ENCODE data around the gene TMEM53. TPM values are rescaled to one million over a fixed set of nuclear protein-coding genes. Genes with fewer than 3 reads are reported as not detected.

Gene TMEM53
- total RNA-seq, 1 experiment from 2014 or later = 6.2 TPM

- Histone ChIP-seq H4K8ac (replicated peaks; ENCODE audit: insufficient read length, low read depth, low read length) (no peak overlapping the region), H3K9me3 (ENCODE audit: control insufficient read depth, low read depth, low read length) (no peaks in the 10 kb centered on the region), H4K20me1 (ENCODE audit: control insufficient read depth, insufficient read depth, insufficient read length) (no peaks in the 10 kb centered on the region), H2AFZ (ENCODE audit: low read length) (no peak overlapping the region), H3K56ac (ENCODE audit: insufficient read length, low read depth, low read length) (no peak overlapping the region), H3K27ac (ENCODE audit: insufficient read length, low read depth, low read length) (no peak overlapping the region), H3K4ac (ENCODE audit: low read depth, low read length) (no peak overlapping the region), H4K91ac (ENCODE audit: insufficient read length, low read depth, low read length) (no peak overlapping the region), H3K4me2 (ENCODE audit: insufficient read depth, insufficient read length, low read length) (no peak overlapping the region), H3K18ac (ENCODE audit: insufficient read length, low read depth, low read length) (no peak overlapping the region), H2BK20ac (ENCODE audit: low read depth, low read length, poor library complexity, severe bottlenecking) (no peak overlapping the region), H3K4me1 (ENCODE audit: insufficient read depth, low read length) (no peaks in the 10 kb centered on the region), H2AK5ac (ENCODE audit: insufficient read length, low read length) (no peak overlapping the region), H3K79me1 (ENCODE audit: insufficient read depth, low read depth, low read length, poor library complexity, severe bottlenecking) (no peaks in the 10 kb centered on the region), H3K9ac (ENCODE audit: extremely low read depth, insufficient read length, low read length) (no peak overlapping the region), H2BK120ac (ENCODE audit: low read depth, low read length, poor library complexity, severe bottlenecking) (no peak overlapping the region), H3K79me2 (ENCODE audit: insufficient read depth, low read length) (no peaks in the 10 kb centered on the region), H3K23ac (ENCODE audit: insufficient read length, low read depth, low read length) (no peak overlapping the region), H4K5ac (ENCODE audit: insufficient read length, low read depth, low read length) (no peak overlapping the region), H2BK5ac (ENCODE audit: insufficient read length, low read length) (no peak overlapping the region), H2BK12ac (ENCODE audit: insufficient read length, low read depth, low read length) (no peak overlapping the region), H2BK15ac (ENCODE audit: low read depth, low read length) (no peak overlapping the region), H3K14ac (ENCODE audit: insufficient read depth, low read length) (no peak overlapping the region), H3T11ph (ENCODE audit: low read length) (no peak overlapping the region), H3K23me2 (ENCODE audit: insufficient read length, low read depth, low read length, poor library complexity, severe bottlenecking) (no peaks in the 10 kb centered on the region), H3K27me3 (ENCODE audit: insufficient read depth, low read length) (no peaks in the 10 kb centered on the region)
- no peak for DNase-seq
- H3K36me3 Mint-ChIP-seq (ENCODE audit: insufficient read depth in 1 of 3, low read depth in 3 of 3) = no peaks in the 10 kb centered on the region
- no peak overlapping the region for H3K4me3 Mint-ChIP-seq
- no CpG with 5 or more reads among the region's 6 CpGs for whole genome bisulfite sequencing (ENCODE audit: extremely low coverage, insufficient read length, low lambda C conversion rate)
- peaks cover 3 to 7% of the 10 kb centered on the region in 2 experiments; a peak in 3 of 4 replicates for H3K4me1 Mint-ChIP-seq
- no peak for TF ChIP-seq CTCF (conservative IDR thresholded peaks at IDR 0.05)
- H3K9me3 Mint-ChIP-seq = no peaks in the 10 kb centered on the region
- no peaks in the 10 kb centered on the region for H3K27me3 Mint-ChIP-seq (ENCODE audit: low read depth)
- H3K27ac Mint-ChIP-seq = no peak overlapping the region
Measured at GRCh38 chr1:44718091-44718490, 43.8 kb upstream of the TMEM53 start.
